ENCODE measurements around the gene SF3A1. TPM values are rescaled to one million over a fixed set of nuclear protein-coding genes. Genes with fewer than 3 reads are reported as not detected.
A peak's percentile ranks its signal among the peaks of the same experiment; 100 is the strongest.
"Not testable (repeated sequence)": the region's sequence is repeated elsewhere in the genome, so short reads cannot be mapped to it uniquely, and the experiment has no call there.

The SF3A1 gene
- total RNA-seq: 95.4 TPM
- long read RNA-seq, full-length matches to known transcripts: 16 of 27 reads
- long read RNA-seq, partial matches to known transcripts: 4 of 27 reads
- long read RNA-seq, other reads (novel, unspliced or antisense): 7 of 27 reads

DNA sequence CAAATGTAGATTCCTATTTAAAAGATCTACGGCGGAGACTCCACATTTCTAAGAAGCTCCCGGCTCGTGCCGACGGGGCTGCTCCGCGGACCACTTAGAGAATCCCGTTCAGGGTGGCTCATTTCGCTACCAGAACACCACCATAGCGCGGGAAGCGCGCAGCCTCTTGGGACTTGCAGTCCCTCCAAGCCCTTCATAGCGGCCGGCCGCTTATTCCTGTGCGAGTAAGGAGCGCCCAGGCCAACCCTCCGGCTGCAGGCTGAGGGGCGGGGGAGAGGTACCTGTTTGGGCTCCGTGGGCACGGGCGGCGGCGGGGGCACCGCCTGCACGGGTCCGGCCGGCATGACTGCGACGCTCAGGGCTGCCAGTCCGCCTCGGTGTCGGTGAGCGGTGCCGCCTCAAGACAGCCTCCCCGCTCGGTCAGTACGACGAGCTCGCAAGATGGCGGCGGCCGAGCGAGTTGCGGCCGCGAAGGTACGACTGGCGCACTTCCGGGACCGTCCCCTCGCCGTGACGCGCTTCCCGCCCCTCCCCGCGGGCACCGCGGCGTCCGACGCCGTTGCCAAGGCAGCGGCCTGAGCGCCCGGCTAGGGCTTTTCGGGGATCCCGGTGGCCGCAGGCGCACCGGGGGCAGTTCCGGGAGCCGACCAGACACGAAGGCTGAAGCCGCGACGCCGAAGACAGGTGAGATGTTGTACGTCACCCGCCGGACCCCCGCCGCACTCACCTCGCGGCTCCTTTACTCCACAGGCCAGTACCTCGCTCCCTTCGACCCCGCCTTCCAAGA, at the start of gene SF3A1, which contains the start of gene CCDC157:
TSS of gene SF3A1 (minus strand) at position 446 of the 787 bp plus-strand sequence. CDS start at position 344, 102 bp downstream.
TSS of gene CCDC157 (plus strand) at position 559 of the 787 bp plus-strand sequence. CDS start 8,994 bp downstream, outside the sequence.
- ATAC-seq: peak; percentile 98
- peak; percentile 96 for DNase-seq (ENCODE audit: missing footprints)
- intact Hi-C loops (cut with DNase I): loop anchor here (1.0 to 5.0 kb wide), 2 partner anchors 34 to 67 kb away; partner anchors contain the start of gene CASTOR1

DNA sequence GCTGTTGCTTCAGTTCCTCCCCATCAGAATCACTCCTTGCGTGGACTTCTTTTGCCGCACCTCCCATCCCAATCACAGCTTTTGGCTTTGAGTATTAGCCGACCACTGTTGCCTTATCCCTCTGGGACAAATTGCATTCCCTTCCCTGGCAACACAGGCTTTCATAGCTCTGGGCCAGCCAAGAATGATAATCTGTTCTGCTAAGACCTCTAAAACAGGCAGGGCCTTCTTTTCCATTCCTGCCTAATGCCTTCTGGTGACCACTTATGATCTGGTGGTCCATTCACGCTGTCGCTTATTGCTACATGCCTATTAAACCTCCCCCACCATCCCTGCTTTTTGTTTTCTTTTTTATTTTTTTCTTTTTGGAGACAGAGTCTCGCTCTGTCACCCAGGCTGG, 49.7 kb upstream of the SF3A1 start:
- ATAC-seq: no peak
- intact Hi-C loops (cut with DNase I): no loop called here
- DNase-seq (ENCODE audit: missing footprints): no peak

DNA sequence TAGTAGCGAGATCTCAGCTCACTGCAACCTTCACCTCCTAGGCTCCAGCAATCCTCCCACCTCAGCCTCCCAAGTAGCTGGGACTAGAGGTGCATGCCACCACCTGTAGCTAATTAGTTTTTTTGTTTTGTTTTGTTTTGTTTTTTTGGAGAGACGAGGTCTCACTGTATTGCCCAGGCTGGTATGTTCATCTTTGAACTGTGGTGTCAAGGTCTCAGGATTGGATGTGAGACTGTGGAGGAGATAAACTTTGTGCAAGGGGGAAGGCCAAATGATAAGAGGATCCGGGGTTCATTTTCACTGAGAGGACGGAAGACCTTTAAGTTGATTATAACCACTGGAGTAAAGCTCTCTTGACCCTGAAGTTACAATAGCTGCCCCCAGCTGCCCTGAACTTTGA, 49.0 kb upstream of the SF3A1 start:
- ATAC-seq: no peak
- intact Hi-C loops (cut with DNase I): no loop called here
- no peak for DNase-seq (ENCODE audit: missing footprints)

DNA sequence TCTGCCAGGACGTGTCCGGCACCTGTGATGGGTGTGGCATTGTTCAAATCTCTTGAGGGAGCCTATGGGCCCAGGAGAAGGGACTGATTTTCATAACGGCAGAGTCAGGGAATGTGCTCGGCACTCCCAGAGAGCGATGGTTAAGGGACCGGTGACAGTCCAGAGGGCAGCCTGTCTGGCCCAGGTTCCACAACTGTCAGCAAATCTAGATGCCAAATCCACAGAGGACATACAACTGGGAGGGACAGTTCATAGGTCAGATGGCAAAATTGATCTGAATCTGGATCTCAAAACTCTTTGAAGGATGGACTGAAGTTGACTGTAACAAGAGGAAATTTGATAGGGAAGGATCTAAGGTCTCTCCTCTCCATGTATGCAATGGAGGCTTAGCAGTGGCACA, 47.6 kb upstream of the SF3A1 start:
- intact Hi-C loops (cut with DNase I): no loop called here
- DNase-seq (ENCODE audit: missing footprints) (no peak), ATAC-seq (no peak)

DNA sequence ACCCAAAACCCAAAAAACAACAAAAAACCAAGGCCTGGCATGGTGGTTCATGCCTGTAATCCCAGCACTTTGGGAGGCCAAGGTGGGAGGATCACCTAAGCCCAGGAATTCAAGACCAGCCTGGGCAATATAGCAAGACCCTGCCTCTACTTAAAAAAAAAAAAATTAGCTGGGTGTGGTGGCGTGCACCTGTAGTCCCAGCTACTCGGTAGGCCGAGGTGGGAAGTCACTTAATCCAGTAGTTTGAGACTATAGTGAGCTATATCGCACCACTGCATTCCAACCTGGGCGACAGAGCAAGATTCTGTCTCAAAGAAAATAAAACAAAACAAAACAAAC, 46.0 kb upstream of the SF3A1 start:
- intact Hi-C loops (cut with DNase I); DNase-seq (ENCODE audit: missing footprints); ATAC-seq: not testable (repeated sequence)

GRCh38 chr22:30402028-30402765, 45.5 kb upstream of the SF3A1 start:
- intact Hi-C loops (cut with DNase I): no loop called here
- ATAC-seq: no peak

DNA sequence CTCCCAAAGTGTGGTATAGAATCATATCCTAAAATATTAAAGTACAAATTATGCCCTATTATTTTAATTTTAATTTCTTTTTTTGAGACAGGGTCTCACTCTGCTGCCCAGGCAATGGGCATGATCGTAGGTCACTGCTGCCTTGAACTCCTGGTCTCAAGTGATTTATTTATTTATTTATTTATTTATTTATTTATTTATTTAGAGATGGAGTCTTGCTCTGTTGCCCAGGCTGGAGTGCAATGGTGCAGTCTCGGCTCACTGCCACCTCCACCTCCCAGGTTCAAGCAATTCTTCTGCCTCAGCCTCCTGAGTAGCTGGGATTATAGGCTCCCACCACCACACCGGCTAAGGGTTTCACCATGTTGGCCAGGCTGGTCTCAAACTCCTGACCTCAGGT, 44.3 kb upstream of the SF3A1 start:
- ATAC-seq; intact Hi-C loops (cut with DNase I); DNase-seq (ENCODE audit: missing footprints): not testable (repeated sequence)

More at GRCh38 chr22:30402028-30402765, 45.5 kb upstream of the SF3A1 start:
- no peak for DNase-seq (ENCODE audit: missing footprints)

DNA sequence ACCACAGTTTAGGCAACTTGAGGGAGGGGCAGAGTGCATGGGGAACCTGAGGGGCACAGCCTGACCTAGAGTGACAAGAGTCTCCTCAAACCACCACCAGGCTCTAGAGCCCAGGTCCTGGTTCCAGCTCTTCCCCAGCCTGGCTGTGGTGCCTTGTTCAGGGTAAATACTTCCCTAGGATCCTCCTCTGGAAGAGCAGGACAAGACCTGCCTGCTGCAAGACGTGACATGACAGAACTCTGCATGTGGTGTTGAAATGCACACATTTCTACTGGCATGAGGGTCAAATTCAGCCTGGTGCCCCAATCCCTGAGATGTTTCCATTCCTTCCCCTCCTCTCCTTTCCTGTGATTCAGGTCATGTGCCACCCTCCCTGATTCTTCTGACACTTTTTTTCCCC, 43.5 kb upstream of the SF3A1 start:
- ATAC-seq (no peak), DNase-seq (ENCODE audit: missing footprints) (no peak)
- intact Hi-C loops (cut with DNase I): no loop called here

- intact Hi-C loops (cut with DNase I): loop anchor here (10.0 kb wide), 1 partner anchor 355 kb away; no protein-coding TSS in a partner anchor
- no peak for ATAC-seq
- DNase-seq (ENCODE audit: missing footprints): no peak
These were observed 43.0 kb upstream of the SF3A1 start for GRCh38 chr22:30399718-30400117.

DNA sequence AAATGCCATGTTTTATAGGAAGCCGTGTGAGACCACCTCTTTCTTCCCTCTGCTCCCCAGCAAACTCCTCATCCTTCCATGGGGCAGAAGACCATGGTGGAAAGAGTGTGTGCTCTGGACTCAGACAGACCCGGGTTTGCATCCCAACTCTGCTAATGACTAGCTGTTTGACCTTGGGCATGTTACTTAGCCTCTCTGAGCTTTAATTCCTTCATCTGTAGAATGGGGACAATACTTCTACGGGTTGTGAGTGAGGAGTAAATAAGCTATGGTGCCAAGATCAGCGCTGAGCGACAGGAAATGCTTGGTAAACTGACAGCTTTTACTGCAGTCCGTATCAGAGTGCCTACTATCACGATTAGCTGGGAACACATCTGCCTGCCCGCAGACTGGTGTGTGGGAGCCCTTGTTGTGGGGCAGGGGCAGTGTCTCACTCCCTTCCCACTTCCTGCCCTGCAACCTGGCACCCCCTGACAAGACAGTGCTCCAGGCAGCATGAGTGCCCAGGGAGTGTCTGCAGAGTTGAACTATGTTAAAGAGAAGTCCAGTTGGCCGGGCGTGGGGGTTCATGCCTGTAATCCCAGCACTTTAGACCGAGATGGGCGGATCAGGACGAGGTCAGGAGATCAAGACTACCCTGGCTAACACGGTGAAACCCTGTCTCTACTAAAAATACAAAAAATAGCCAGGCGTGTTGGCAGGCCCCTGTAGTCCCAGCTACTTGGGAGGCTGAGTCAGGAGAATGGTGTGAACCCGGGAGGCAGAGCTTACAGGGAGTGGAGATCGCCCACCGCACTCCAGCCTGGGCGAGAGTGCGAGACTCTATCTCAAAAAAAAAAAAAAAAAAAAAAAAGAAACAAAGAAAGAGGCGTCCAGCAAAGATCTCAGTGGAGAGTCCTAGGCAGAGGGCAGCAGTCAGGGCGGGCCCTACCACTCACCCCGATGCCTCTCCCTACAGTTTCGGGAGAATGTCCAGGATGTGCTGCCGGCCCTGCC, 42.3 kb upstream of the SF3A1 start:
- intact Hi-C loops (cut with DNase I): loop anchor here (10.0 kb wide), 1 partner anchor 356 kb away; no protein-coding TSS in a partner anchor

GRCh38 chr22:30397656-30398635, 41.3 kb upstream of the SF3A1 start:
- ATAC-seq (no peak), DNase-seq (ENCODE audit: missing footprints) (no peak)
- intact Hi-C loops (cut with DNase I): loop anchor here (10.0 kb wide), 1 partner anchor 357 kb away; no protein-coding TSS in a partner anchor

More for the DNA sequence above, 42.3 kb upstream of the SF3A1 start:
- ATAC-seq (no peak), DNase-seq (ENCODE audit: missing footprints) (no peak)

- peak; percentile 79 for ATAC-seq
- intact Hi-C loops (cut with DNase I): loop anchor here (10.0 kb wide), 1 partner anchor 358 kb away; no protein-coding TSS in a partner anchor
- peak; percentile 83 for DNase-seq (ENCODE audit: missing footprints)
These were observed 40.4 kb upstream of the SF3A1 start, which contains the start of gene SEC14L2 for GRCh38 chr22:30396871-30397655. Gene SEC14L2 (plus strand): TSS chr22:30397018. CDS start chr22:30397117, 99 bp downstream.

- intact Hi-C loops (cut with DNase I): loop anchor here (10.0 kb wide), 1 partner anchor 361 kb away; no protein-coding TSS in a partner anchor
- DNase-seq (ENCODE audit: missing footprints): no peak
- ATAC-seq: no peak
These were observed 37.2 kb upstream of the SF3A1 start for GRCh38 chr22:30393885-30394284.

- intact Hi-C loops (cut with DNase I): loop anchor here (10.0 kb wide), 1 partner anchor 362 kb away; no protein-coding TSS in a partner anchor
- DNase-seq (ENCODE audit: missing footprints) (no peak), ATAC-seq (no peak)
These were observed 36.6 kb upstream of the SF3A1 start for GRCh38 chr22:30393322-30393680.

- DNase-seq (ENCODE audit: missing footprints) (no peak), ATAC-seq (no peak)
- intact Hi-C loops (cut with DNase I): loop anchor here (10.0 kb wide), 1 partner anchor 362 kb away; no protein-coding TSS in a partner anchor
These were observed 36.1 kb upstream of the SF3A1 start for GRCh38 chr22:30392661-30393321.

All from Right ventricle myocardium inferior (tissue), 1 donor.